CD4-positive, alpha-beta T cell treated with Interferon gamma for 1 hour (primary cell): ENCODE data around the gene RABGAP1L.
"Not testable (repeated sequence)": the region's sequence is repeated elsewhere in the genome, so short reads cannot be mapped to it uniquely, and the experiment has no call there.

ENCODE experiments used
- DNase-seq: peaks from one replicate; pipeline ENCODE4 v3.0.0-alpha.2; 2020

RABGAP1L gene

DNA sequence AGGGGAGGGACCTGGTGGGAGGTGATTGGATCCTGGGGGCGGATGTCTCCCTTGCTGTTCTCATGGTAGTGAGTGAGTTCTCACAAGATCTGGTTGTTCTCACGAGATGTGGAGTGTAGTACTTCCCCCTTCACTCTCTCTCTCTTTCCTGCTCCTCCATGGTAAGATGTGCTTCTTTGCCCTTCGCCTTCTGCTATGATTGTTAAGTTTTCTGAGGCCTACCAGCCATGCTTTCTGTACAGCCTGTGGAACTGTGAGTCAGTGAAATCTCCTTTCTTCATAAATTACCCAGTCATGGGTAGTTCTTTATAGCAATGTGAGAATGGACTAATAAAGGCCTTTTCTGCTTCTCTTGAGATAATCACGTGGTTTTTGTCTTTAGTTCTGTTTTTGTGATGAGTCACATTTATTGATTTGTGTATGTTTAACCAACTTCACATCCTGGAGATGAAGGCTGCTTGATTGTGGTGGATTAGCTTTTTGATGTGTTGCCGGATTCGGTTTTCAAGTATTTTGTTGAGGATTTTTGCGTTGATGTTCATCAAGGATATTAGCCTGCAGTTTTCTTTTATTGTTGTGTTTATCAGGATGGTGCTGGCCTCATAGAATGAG lies 45.5 kb downstream of the RABGAP1L start:
- no peak for DNase-seq

GRCh38 chr1:174206148-174206836 lies 47.0 kb downstream of the RABGAP1L start:
- DNase-seq: no peak

GRCh38 chr1:174209347-174210187 lies 50.2 kb downstream of the RABGAP1L start:
- no peak for DNase-seq

- no peak for DNase-seq
Measured at GRCh38 chr1:174211486-174211885, 52.2 kb downstream of the RABGAP1L start.

DNA sequence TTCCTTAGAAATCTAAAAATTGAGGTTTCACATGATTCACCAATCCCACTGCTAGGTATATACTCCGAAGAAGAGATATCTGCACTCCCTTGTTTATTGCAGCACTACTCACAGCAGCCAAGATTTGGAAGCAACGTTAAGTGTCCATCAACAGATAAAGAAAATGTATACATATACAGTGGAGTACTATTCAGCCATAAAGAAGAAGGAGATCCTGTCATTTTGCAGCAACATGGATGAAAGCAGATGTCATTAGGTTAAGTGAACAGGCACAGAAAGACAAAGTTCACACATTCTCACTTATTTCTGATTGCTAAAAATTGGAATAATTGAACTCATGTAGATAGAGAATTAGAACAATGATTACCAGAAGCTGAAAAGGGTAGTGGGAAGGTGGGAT lies 56.4 kb downstream of the RABGAP1L start:
- DNase-seq: no peak

DNA sequence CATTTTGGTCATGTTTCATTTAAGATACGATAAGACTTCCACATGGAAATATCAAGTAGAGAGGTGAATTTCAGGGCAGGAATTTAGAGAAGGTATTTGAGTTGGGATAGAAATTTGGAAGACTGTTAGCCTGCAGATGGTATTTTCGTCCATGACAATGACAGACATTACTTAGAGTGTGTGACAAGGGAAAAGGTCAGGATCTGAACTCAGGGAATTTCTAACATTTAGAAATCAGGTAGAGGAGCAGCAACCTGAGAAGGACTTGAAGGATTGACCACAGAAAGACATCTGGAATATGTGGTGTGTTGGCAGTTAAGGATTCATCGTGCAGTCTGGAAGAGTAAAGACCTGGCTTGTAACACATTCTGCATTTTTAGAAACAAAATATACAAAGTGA lies 57.9 kb downstream of the RABGAP1L start:
- no peak for DNase-seq

DNA sequence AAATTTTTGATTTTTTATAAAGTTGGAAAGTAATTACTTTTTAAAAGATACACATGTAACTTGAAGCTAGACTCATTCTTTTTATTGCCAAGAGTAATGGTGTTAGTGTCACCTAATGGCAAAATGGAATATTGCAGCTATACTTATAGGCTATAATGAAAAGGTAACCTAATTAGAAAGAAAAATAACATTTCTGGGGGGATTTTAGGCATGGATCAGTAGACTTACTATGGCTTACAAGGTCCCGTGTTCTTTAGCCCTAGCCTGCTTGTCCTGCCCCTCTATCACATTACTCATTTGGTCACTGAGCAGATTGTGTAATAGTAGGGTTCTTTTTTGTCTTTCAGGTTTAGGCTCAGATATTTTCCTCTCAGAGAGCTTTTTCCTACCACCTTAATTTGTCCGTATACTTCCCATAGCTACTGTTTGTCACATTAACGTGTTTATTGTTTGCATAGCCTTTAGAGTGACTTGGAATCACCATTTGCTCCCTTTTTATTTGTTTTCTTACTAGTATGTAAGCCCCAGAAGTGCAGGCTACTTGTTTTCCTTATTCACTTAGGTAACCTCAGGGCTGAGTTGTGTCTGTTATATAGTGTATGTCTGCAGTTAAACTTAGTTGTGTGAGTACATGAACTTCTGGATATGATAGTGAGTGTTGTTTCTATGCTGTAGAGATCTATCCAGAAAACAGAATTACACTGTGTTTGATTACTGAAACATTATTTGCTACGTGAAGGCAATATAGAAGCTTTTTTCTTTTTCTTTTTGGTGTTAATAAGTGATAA lies 58.7 kb downstream of the RABGAP1L start:
- DNase-seq: no peak

DNA sequence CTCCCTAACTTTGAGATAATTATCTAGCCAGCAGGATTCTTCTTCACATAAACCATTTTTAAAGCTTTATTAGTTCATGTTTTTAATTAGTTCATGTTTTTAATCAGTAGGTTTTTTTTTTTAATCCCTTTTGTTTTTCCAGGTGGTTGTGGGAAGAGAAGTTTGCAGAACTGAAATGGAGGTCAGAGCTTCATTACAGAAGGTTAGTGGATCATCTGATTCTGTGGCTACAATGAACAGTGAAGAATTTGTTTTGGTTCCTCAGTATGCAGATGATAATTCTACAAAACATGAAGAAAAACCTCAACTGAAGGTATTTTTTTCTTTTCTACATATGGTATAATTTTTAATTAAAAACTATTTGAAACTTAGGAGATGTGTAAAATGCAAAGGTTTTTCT lies 59.7 kb downstream of the RABGAP1L start:
- DNase-seq: no peak

- no peak for DNase-seq
Measured at GRCh38 chr1:174219606-174220370, 60.5 kb downstream of the RABGAP1L start.

DNA sequence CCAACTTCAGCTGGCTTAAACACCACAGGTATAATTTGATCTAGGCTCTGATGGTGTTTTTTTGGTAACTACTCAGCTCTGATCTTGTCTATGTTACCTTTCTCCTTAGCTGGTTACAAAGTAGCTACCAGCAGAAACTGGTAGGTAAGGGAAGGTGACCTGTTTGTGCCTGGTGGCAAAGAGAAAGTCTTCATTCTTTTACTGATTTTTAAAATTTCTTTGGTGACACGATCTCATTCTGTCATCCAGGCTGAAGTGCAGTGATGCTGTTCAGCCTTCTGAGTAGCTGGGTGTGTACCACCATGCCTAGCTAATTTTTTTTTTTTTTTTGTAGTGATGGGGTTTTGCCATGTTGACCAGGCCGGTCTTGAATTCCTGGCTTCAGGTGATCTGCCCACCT lies 62.4 kb downstream of the RABGAP1L start:
- no peak for DNase-seq

DNA sequence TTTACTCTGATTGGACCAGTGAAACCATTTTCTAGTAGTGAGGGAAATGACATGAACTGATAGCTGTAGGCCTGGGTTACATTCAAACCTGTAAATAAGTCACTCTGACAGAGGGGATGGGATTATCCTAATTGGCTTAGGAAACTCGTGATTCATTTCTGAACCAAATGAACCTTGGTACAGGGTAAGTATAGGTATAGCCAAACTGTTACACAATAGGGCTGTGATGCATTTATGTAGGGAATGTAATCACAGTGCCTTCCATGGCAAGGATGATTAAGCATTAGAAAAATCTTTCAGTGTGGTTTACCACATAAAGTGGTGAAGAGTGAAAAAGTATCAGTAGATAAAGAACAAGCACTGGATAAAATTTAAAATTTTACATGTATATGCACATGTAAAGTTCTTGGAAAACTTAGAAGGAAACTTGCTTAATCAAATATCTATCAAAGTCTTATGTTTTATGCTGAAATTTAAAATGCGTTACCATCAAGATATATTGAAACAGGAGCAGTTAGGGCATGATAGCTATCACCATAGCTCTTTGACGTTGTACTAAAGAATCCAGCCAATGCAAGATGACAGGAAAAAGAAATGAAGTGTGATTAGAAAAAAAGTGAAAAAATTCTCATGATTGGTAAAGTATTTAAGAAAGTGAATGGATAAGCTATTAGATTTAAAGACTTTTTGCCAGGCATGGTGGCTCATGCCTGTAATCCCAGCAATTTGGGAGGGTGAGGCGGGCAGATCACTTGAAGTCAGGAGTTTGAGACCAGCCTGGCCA lies 63.0 kb downstream of the RABGAP1L start:
- no peak for DNase-seq

DNA sequence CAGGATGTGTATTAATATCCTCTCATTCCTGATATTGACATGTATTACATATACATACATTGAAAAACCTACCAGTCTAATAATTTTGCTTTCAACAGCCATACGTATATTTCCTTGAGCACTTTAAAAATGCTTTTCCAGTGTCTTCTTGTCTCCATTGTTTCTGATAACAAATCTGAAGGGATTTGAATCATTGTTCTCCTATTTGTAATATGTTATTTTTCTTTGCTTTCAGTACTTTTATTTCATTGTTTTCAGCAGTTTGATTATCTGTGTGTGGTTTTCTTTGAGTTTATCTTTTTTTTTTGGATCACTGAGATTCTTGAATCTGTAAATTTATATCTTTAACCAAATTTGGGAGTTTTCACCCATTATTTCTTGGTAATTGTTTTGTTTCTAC lies 65.3 kb downstream of the RABGAP1L start:
- DNase-seq: no peak

DNA sequence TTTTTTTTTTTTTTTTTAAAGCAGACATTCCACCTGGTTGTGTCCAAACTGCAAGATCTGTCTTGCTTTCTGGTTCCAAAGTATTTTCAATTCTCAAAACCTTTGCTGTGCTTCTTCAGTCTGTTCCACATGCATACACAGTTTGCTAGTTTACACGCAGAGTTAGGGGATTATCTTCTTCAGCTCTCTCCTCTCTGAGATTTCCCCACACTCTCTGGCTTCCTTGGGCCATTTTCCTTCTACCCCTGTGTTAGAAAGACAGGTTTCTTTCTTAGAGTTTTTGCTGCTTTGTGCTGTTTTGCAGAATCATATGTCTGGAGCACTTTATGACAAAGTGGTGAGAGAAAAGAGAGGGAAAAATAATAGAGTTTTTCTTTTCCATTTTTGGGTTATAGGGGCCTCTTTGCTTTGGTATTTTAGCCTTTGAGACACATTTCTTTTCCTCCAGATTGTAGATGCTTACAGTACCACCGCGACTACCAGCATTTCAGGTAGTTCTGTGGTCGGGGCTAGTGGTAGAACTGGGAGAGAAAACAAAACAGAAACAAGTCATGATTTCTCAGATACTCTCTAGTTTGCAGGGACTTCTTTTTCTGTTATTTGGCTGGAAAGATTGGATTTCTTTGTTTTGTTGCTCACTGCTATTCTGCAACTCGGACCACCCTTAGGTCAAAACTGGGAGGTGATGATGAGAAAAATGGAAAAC lies 66.3 kb downstream of the RABGAP1L start:
- DNase-seq: no peak

- DNase-seq: no peak
Measured at GRCh38 chr1:174230399-174230798, 71.1 kb downstream of the RABGAP1L start.

GRCh38 chr1:174232761-174233160 lies 73.4 kb downstream of the RABGAP1L start:
- DNase-seq: no peak

GRCh38 chr1:174238845-174239501 lies 79.7 kb downstream of the RABGAP1L start:
- DNase-seq: not testable (repeated sequence)

- no peak for DNase-seq
Measured at GRCh38 chr1:174239541-174239940, 80.2 kb downstream of the RABGAP1L start.

DNA sequence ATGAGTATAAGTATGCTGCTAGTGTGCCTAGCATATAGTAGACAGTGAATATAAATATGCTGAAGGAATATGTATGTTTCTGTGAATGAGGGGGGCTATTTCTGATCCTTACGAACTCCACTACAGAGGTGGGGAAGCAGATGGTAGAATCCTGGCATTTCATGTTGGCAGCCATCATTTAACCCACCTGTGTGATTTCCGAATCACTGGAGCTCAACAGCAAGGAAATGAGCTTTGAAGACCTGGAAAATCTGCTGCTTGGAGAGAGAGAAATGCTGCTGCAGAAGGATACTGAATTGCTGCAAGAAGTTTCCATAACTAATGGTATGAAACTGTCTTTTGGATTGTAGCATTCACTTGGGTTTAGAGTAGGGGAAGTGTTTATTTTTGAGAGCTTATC lies 83.5 kb downstream of the RABGAP1L start:
- DNase-seq: no peak

DNA sequence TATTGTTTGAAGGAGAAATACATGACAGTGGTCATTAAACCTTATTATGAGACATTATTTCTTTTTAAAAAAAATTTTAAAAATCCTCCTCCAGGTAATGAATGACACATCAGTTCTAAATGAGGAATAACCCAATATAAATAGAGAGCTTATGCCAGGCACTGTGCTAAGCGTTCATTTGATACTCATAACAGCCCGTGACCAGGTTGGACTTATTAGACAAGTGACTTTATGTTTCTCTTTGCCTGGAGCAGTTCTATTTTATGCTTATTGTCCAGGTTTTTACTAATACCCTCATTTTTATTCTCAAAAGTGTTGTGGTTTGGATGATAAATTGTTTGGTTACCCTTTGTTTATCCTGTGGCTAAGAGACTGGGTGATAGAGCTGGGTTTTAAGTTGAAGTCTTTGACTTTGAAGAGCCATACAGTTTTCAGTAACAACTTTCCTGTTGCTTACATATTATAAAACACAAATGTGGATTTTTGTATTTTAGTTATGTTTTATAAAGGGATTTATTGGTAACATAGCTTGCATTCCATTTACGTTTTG lies 84.2 kb downstream of the RABGAP1L start:
- DNase-seq: no peak

DNA sequence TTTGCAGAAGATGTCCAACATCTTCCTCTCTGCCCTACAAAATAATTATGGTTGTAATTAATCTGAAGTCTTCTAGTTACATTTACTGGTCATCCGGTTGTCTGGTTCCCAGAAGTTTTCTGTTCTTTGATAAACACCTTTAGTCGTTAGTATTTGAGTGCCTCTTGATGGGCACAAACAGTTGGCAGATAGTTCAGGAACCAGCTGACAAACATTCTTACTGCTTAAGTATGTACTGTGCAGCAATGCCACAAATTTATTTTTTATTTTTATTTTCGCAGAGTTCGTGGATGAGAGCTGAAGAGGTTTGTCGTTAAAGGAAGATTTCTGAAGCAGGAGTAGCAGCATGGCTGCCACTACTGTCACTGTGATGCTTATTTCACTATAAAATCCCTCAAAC lies 84.7 kb downstream of the RABGAP1L start:
- no peak for DNase-seq
